HepG2 (cell line): Measurements from ENCODE around the gene FITM1. TPM values are rescaled to one million over a fixed set of nuclear protein-coding genes. Genes with fewer than 3 reads are reported as not detected.
A peak's percentile ranks its signal among the peaks of the same experiment; 100 is the strongest.

Experiments used
- ATF2 ChIP-seq: sonication (generic); formaldehyde crosslinking; IDR thresholded peaks from 2 replicates; pipeline ENCODE4 v1.4.0; 2020; ENCODE audit warnings: missing genetic modification reagents
- ATF4 ChIP-seq, 2 experiments: fragments of 450-650 bp in 1 of 2; sonication (generic) in 1 of 2; formaldehyde crosslinking; IDR thresholded peaks; 2 replicates each; pipeline versions ENCODE4 v1.5.0 to v1.8.0; 2020 to 2022; ENCODE audit warnings: mild to moderate bottlenecking in 1 of 2, missing genetic modification reagents in 1 of 2
- CCAR2 ChIP-seq: fragments of 200-400 bp; formaldehyde crosslinking; optimal IDR thresholded peaks from 2 replicates; pipeline ENCODE3; 2018; ENCODE audit warnings: low read depth, mild to moderate bottlenecking, low read length, moderate library complexity
- CEBPB ChIP-seq: IDR thresholded peaks from 2 replicates; pipeline ENCODE4 v1.6.1; 2011; ENCODE audit warnings: low read depth, low read length, improper control_type of control experiment, borderline replicate concordance
- DNMT3B ChIP-seq: conservative IDR thresholded peaks from 2 replicates; pipeline ENCODE4 v1.6.1; 2016; ENCODE audit warnings: missing biosample characterization, control low read depth
- HHEX ChIP-seq: IDR thresholded peaks from 2 replicates; pipeline ENCODE4 v1.6.1; 2016; ENCODE audit warnings: control low read depth
- HMGXB3 ChIP-seq: sonication (generic); formaldehyde crosslinking; IDR thresholded peaks from 2 replicates; pipeline ENCODE4 v1.4.0; 2020; ENCODE audit warnings: missing genetic modification reagents, borderline replicate concordance
- MATR3 ChIP-seq: sonication (generic); formaldehyde crosslinking; IDR thresholded peaks from 2 replicates; pipeline ENCODE4 v1.4.0; 2020; ENCODE audit warnings: missing genetic modification reagents
- MEIS2 ChIP-seq: sonication (generic); formaldehyde crosslinking; IDR thresholded peaks from 2 replicates; pipeline ENCODE4 v1.9.0; 2021; ENCODE audit warnings: mild to moderate bottlenecking, missing genetic modification reagents
- NFE2L2 ChIP-seq: fragments of 150-350 bp; IDR thresholded peaks from 2 replicates; pipeline ENCODE4 v1.6.1; 2014; ENCODE audit warnings: low read length
- NFKBIZ ChIP-seq: IDR thresholded peaks from 2 replicates; pipeline ENCODE4 v1.6.1; 2018; ENCODE audit warnings: missing genetic modification reagents, missing compliant biosample characterization
- POGZ ChIP-seq: sonication (generic); formaldehyde crosslinking; IDR thresholded peaks from 2 replicates; pipeline ENCODE4 v1.4.0; 2020; ENCODE audit warnings: mild to moderate bottlenecking, missing genetic modification reagents
- PPARG ChIP-seq: conservative IDR thresholded peaks from 2 replicates; pipeline ENCODE4 v1.6.1; 2016; ENCODE audit warnings: missing biosample characterization, missing genetic modification reagents
- SIN3B ChIP-seq: fragments of 150-350 bp; IDR thresholded peaks from 2 replicates; pipeline ENCODE4 v1.6.1; 2014; ENCODE audit warnings: low read length
- SNAI1 ChIP-seq: sonication (generic); formaldehyde crosslinking; IDR thresholded peaks from 2 replicates; pipeline ENCODE4 v1.5.0; 2020; ENCODE audit warnings: mild to moderate bottlenecking, missing genetic modification reagents, borderline replicate concordance
- TBL1XR1 ChIP-seq: fragments of 150-350 bp; IDR thresholded peaks from 2 replicates; pipeline ENCODE4 v1.6.1; 2014; ENCODE audit warnings: borderline replicate concordance, low read length; ENCODE audit not compliant: partially characterized antibody
- TEAD2 ChIP-seq: sonication (generic); formaldehyde crosslinking; IDR thresholded peaks from 2 replicates; pipeline ENCODE4 v1.9.0; 2021; ENCODE audit warnings: missing genetic modification reagents
- ZBTB21 ChIP-seq: sonication (generic); formaldehyde crosslinking; IDR thresholded peaks from 2 replicates; pipeline ENCODE4 v1.4.0; 2020; ENCODE audit warnings: missing genetic modification reagents
- ZNF232 ChIP-seq: sonication (generic); formaldehyde crosslinking; IDR thresholded peaks from 2 replicates; pipeline ENCODE4 v1.4.0; 2020; ENCODE audit warnings: missing genetic modification reagents, borderline replicate concordance
- ZNF510 ChIP-seq: sonication (generic); formaldehyde crosslinking; IDR thresholded peaks from 2 replicates; pipeline ENCODE4 v1.4.0; 2020; ENCODE audit warnings: low read depth, mild to moderate bottlenecking, missing genetic modification reagents
- ZNF558 ChIP-seq: sonication (generic); formaldehyde crosslinking; IDR thresholded peaks from 2 replicates; pipeline ENCODE4 v1.9.0; 2022; ENCODE audit warnings: mild to moderate bottlenecking, missing genetic modification reagents, borderline replicate concordance
- ZNF713 ChIP-seq: sonication (generic); formaldehyde crosslinking; IDR thresholded peaks from 2 replicates; pipeline ENCODE4 v1.4.0; 2020; ENCODE audit warnings: mild to moderate bottlenecking, missing genetic modification reagents
- ZNF766 ChIP-seq: sonication (generic); formaldehyde crosslinking; IDR thresholded peaks from 2 replicates; pipeline ENCODE4 v1.5.0; 2020; ENCODE audit warnings: missing genetic modification reagents, borderline replicate concordance
- ZNF777 ChIP-seq: sonication (generic); formaldehyde crosslinking; IDR thresholded peaks from 2 replicates; pipeline ENCODE4 v1.4.0; 2020; ENCODE audit warnings: missing genetic modification reagents
- ZSCAN20 ChIP-seq: sonication (generic); formaldehyde crosslinking; IDR thresholded peaks from 2 replicates; pipeline ENCODE4 v1.4.0; 2020; ENCODE audit warnings: missing genetic modification reagents, mild to moderate bottlenecking, borderline replicate concordance
- ZSCAN30 ChIP-seq: sonication (generic); formaldehyde crosslinking; IDR thresholded peaks from 2 replicates; pipeline ENCODE4 v1.5.0; 2020; ENCODE audit warnings: mild to moderate bottlenecking, missing genetic modification reagents
- polyA plus RNA-seq, 8 experiments: library from polyadenylated mRNA; depleted of rRNA in 3 of 8; stranded (reverse) in 7 of 8; unstranded in 1 of 8; fragments of >200 nt; fragmentation: Illumina TruSeq in 4 of 8; extraction: Trizol in 4 of 8; gene quantifications; 2 replicates each; pipeline versions ENCODE4 v1.2.1 to v1.2.3, GENCODE V29; 2011 to 2016; ENCODE audit warnings: low read depth in 4 of 8, missing spikeins in 1 of 8, mixed read lengths in 1 of 8; ENCODE audit not compliant: insufficient read depth in 1 of 8
- total RNA-seq, 5 experiments: library from RNA; depleted of rRNA; stranded (reverse); fragments of >200 nt; fragmentation: Illumina TruSeq; extraction: Trizol; gene quantifications; 2 replicates each; pipeline ENCODE4 v1.2.3, GENCODE V29; 2016; ENCODE audit warnings: low read depth in 1 of 5

Gene FITM1
- total and polyA plus RNA-seq, 2 of the 13 experiments (the other 11 are each of a cell fraction or from before 2014, with no cell fraction given), result 2.7 to 5.8 TPM

- TF ChIP-seq HMGXB3 (CRISPR knock-in tag), result no peak
- TF ChIP-seq CEBPB, result no peak
- TF ChIP-seq CCAR2, result no peak
- TF ChIP-seq ATF2, result no peak
- 0 out of 2 replicates have a peak, but pooled peaks have one; percentile 70 for TF ChIP-seq ZNF232 (CRISPR knock-in tag)
- TF ChIP-seq SIN3B, result no peak; the same call in 1 of the 2 replicates
- no peak for TF ChIP-seq MATR3
- TF ChIP-seq SNAI1 (CRISPR knock-in tag), result no peak
- TF ChIP-seq DNMT3B, result no peak
- no peak for TF ChIP-seq HHEX (CRISPR knock-in tag)
- 0 out of 2 replicates have a peak, but pooled peaks have one; percentile 34 for TF ChIP-seq ZNF777 (CRISPR knock-in tag)
- no peak for TF ChIP-seq NFE2L2
- no peak for TF ChIP-seq ATF4 (CRISPR knock-in tag; IDR thresholded peaks at IDR 0.05)
- TF ChIP-seq MEIS2 (CRISPR knock-in tag), result peak; percentile 81
- TF ChIP-seq TEAD2 (CRISPR knock-in tag), result no peak
- no peak for TF ChIP-seq ZSCAN30 (CRISPR knock-in tag)
- TF ChIP-seq ZNF713 (CRISPR knock-in tag), result 0 out of 2 replicates have a peak, but pooled peaks have one; percentile 64
- no peak for TF ChIP-seq ZNF510 (CRISPR knock-in tag)
- no peak for TF ChIP-seq POGZ (CRISPR knock-in tag)
- no peak for TF ChIP-seq PPARG
- no peak for TF ChIP-seq NFKBIZ (CRISPR knock-in tag)
- peak; percentile 20; the same call in 1 of the 2 replicates for TF ChIP-seq ZNF766 (CRISPR knock-in tag)
- TF ChIP-seq TBL1XR1, result no peak
- TF ChIP-seq ZNF558 (CRISPR knock-in tag), result no peak
- no peak; the same call in 1 of the 2 replicates for TF ChIP-seq ZSCAN20 (CRISPR knock-in tag)
- no peak; the same call in 1 of the 2 replicates for TF ChIP-seq ZBTB21 (CRISPR knock-in tag)
These were observed 14.9 kb upstream of the FITM1 start (continued) for GRCh38 chr14:24115422-24116127.
